Measurements from ENCODE around the gene TNFRSF18. TPM values are rescaled to one million over a fixed set of nuclear protein-coding genes. Genes with fewer than 3 reads are reported as not detected.

Gene TNFRSF18
- total and polyA plus RNA-seq, 2 donors (not counting 1 experiment from before 2014, with no cell fraction given) = 10.1 to 33.5 TPM

DNA sequence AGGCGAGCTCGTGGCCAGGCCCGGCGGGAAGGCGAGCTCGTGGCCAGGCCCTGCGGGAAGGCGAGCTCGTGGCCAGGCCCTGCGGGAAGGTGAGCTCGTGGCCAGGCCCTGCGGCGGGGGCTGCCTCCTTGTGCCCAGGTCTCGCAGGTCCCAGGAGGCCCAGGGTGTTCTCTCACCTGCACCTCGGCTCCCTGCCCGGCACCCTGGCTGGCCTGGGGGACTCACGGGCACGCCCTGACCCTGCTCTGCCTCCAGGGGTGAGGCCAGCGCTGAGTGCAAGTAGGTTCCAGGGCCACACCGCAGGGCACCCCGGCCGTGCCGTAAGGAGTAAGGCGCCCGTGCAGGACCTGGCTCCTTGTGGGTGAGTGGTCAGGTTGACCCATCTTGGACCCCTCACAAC lies 21.0 kb upstream of the TNFRSF18 start:
- Histone ChIP-seq H3K79me2 (ENCODE audit: control insufficient read depth, insufficient read depth, low read length) (peaks cover 73% of the 10 kb centered on the region), H3K27me3 (replicated peaks in 1 of 4; ENCODE audit: control extremely low read depth in 1 of 4, control insufficient read depth in 3 of 4, insufficient read depth in 4 of 4, low read length in 3 of 4) (no peaks in the 10 kb centered on the region), H3K4me2 (replicated peaks; ENCODE audit: low read depth, low read length, poor library complexity, severe bottlenecking) (no peak overlapping the region), H4K20me1 (ENCODE audit: control insufficient read depth, insufficient read depth, low read length, poor library complexity, severe bottlenecking) (peaks cover 87% of the 10 kb centered on the region), H3K4me1 (ENCODE audit: control insufficient read depth in 2 of 2, insufficient read depth in 2 of 2, low read length in 2 of 2) (peaks cover 14 to 21% of the 10 kb centered on the region in 2 donors), H3K27ac (ENCODE audit: low read length in 2 of 2) (no peak overlapping the region), H2AFZ (ENCODE audit: insufficient read depth, low read depth, low read length, poor library complexity, severe bottlenecking) (no peak overlapping the region), H3K36me3 (replicated peaks in 1 of 2; ENCODE audit: control extremely low read depth in 1 of 2, control insufficient read depth in 1 of 2, extremely low read depth in 1 of 2, insufficient read depth in 2 of 2, low read length in 1 of 2) (peaks cover 0 to 53% of the 10 kb centered on the region in 2 experiments), H3K4me3 (ENCODE audit: control extremely low read depth in 1 of 5, extremely low read depth in 1 of 5, insufficient read depth in 1 of 5, low read depth in 2 of 5, low read length in 4 of 5) (no peak overlapping the region), H3K9me3 (ENCODE audit: control extremely low read depth in 1 of 3, control insufficient read depth in 2 of 3, insufficient read depth in 1 of 3, low read length in 2 of 3) (no peaks in the 10 kb centered on the region), H3K9ac (ENCODE audit: low read length) (no peak overlapping the region)
- intact Hi-C loops (cut with micrococcal nuclease) = no loop called here
- Mint-ChIP-seq H3K4me3 (no peak overlapping the region), H3K27me3 (no peaks in the 10 kb centered on the region), H3K4me1 (peaks cover 21% of the 10 kb centered on the region), H3K9me3 (ENCODE audit: insufficient read depth) (no peaks in the 10 kb centered on the region), H3K27ac (no peak overlapping the region)
- DNase-seq (no peak), ATAC-seq (ENCODE audit: low read depth) (no peak)
- no peak for TF ChIP-seq EZH2 (IDR thresholded peaks at IDR 0.05; ENCODE audit: borderline replicate concordance, insufficient read depth, low read depth, low read length, poor library complexity, severe bottlenecking)
- TF ChIP-seq, protein P1, sequence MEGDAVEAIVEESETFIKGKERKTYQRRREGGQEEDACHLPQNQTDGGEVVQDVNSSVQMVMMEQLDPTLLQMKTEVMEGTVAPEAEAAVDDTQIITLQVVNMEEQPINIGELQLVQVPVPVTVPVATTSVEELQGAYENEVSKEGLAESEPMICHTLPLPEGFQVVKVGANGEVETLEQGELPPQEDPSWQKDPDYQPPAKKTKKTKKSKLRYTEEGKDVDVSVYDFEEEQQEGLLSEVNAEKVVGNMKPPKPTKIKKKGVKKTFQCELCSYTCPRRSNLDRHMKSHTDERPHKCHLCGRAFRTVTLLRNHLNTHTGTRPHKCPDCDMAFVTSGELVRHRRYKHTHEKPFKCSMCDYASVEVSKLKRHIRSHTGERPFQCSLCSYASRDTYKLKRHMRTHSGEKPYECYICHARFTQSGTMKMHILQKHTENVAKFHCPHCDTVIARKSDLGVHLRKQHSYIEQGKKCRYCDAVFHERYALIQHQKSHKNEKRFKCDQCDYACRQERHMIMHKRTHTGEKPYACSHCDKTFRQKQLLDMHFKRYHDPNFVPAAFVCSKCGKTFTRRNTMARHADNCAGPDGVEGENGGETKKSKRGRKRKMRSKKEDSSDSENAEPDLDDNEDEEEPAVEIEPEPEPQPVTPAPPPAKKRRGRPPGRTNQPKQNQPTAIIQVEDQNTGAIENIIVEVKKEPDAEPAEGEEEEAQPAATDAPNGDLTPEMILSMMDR (IDR thresholded peaks at IDR 0.05) = no peak
- WGBS (ENCODE audit: insufficient coverage) = 95% methylated on average over 23 of the region's 25 CpGs
- ChIA-PET POLR2A (interaction anchor here (0.7 kb wide), 1 partner anchor 23 kb away, joined by 5 read pairs; no protein-coding TSS in a partner anchor), CTCF (interaction anchor here (1.4 kb wide), 1 partner anchor 12 kb away, joined by 3 read pairs; no protein-coding TSS in a partner anchor)

DNA sequence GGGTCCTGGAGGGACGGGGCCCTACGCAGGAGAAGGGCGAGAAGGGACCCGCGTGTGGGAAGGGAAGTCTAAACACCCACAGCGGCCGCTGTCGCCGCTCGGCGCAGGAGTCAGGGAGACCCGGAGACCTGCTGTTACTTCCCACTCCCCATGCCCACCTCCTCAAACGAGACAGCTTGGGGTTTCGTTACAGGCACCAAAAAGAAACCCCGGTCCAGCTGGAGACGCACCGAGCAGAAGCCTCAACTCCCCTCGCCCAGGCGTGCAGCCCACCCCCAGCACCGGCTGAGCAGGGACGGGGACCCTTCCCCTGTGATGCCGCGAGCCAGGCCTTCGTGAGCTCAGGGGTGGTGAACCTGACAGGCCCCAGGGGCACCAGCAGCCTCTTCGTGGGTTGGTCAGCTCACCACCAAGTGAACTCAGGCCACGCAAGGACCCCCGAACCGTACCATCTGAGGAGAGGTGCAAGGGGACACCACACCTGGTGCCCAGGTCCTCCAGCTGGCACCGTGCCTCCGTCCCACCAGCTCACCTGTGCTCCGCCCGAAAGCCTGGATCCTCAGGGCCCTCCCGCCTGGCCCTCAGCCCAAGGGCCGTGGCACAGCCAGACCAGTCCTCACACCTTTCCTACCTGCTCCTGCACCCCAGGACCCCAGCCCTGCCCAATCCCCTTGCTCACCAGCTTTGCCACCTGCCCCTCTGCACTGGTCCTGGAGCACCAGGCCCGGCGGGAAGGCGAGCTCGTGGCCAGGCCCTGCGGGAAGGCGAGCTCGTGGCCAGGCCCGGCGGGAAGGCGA lies 20.4 kb upstream of the TNFRSF18 start:
- H3K27me3 Mint-ChIP-seq = no peaks in the 10 kb centered on the region
- H3K4me3 ChIP-seq (ENCODE audit: control extremely low read depth in 1 of 5, extremely low read depth in 1 of 5, insufficient read depth in 1 of 5, low read depth in 2 of 5, low read length in 4 of 5) = no peak overlapping the region
- ATAC-seq (ENCODE audit: low read depth) = no peak

More for the DNA sequence above, 20.4 kb upstream of the TNFRSF18 start:
- H3K27me3 ChIP-seq (replicated peaks in 1 of 4; ENCODE audit: control extremely low read depth in 1 of 4, control insufficient read depth in 3 of 4, insufficient read depth in 4 of 4, low read length in 3 of 4) = no peaks in the 10 kb centered on the region
- H3K4me2 ChIP-seq (replicated peaks; ENCODE audit: low read depth, low read length, poor library complexity, severe bottlenecking) = no peak overlapping the region
- Mint-ChIP-seq H3K27ac (no peak overlapping the region), H3K4me1 (peaks cover 21% of the 10 kb centered on the region), H3K4me3 (no peak overlapping the region), H3K9me3 (ENCODE audit: insufficient read depth) (no peaks in the 10 kb centered on the region)
- POLR2A ChIA-PET = interaction anchor here (0.7 to 1.2 kb wide), 2 partner anchors 24 to 52 kb away, joined by 3 to 5 read pairs; no protein-coding TSS in a partner anchor
- H3K27ac ChIP-seq (ENCODE audit: low read length in 2 of 2) = no peak overlapping the region
- H2AFZ ChIP-seq (ENCODE audit: insufficient read depth, low read depth, low read length, poor library complexity, severe bottlenecking) = no peak overlapping the region
- WGBS (ENCODE audit: insufficient coverage) = 94% methylated on average over 44 of the region's 44 CpGs
- H4K20me1 ChIP-seq (ENCODE audit: control insufficient read depth, insufficient read depth, low read length, poor library complexity, severe bottlenecking) = peaks cover 93% of the 10 kb centered on the region
- no peaks in the 10 kb centered on the region for H3K9me3 ChIP-seq (ENCODE audit: control extremely low read depth in 1 of 3, control insufficient read depth in 2 of 3, insufficient read depth in 1 of 3, low read length in 2 of 3)
- DNase-seq = no peak
- TF ChIP-seq EZH2 (IDR thresholded peaks at IDR 0.05; ENCODE audit: borderline replicate concordance, insufficient read depth, low read depth, low read length, poor library complexity, severe bottlenecking) = no peak
- TF ChIP-seq, protein P1 (IDR thresholded peaks at IDR 0.05) = no peak
- H3K9ac ChIP-seq (ENCODE audit: low read length) = no peak overlapping the region
- intact Hi-C loops (cut with micrococcal nuclease) = no loop called here
- H3K4me1 ChIP-seq (ENCODE audit: control insufficient read depth in 2 of 2, insufficient read depth in 2 of 2, low read length in 2 of 2) = peaks cover 14 to 21% of the 10 kb centered on the region in 2 donors
- CTCF ChIA-PET = interaction anchor here (1.4 kb wide), 1 partner anchor 11 kb away, joined by 3 read pairs; no protein-coding TSS in a partner anchor
- peaks cover 76% of the 10 kb centered on the region for H3K79me2 ChIP-seq (ENCODE audit: control insufficient read depth, insufficient read depth, low read length)
- H3K36me3 ChIP-seq (replicated peaks in 1 of 2; ENCODE audit: control extremely low read depth in 1 of 2, control insufficient read depth in 1 of 2, extremely low read depth in 1 of 2, insufficient read depth in 2 of 2, low read length in 1 of 2) = peaks cover 0 to 59% of the 10 kb centered on the region in 2 experiments
